Endothelial cell (in vitro differentiated cells): Measurements from ENCODE around the gene MCOLN1. TPM values are rescaled to one million over a fixed set of nuclear protein-coding genes. Genes with fewer than 3 reads are reported as not detected.
A peak's percentile ranks its signal among the peaks of the same experiment; 100 is the strongest.

Source experiments
- DNase-seq: peaks from one replicate; pipeline ENCODE4 v3.0.0; 2021; ENCODE audit warnings: low spot score
- H3K27ac Mint-ChIP-seq: one replicate; pipeline ENCODE4 v1.8.0; 2021; ENCODE audit warnings: mixed read lengths, inconsistent platforms; ENCODE audit not compliant: unreplicated experiment
- H3K27me3 Mint-ChIP-seq: one replicate; pipeline ENCODE4 v1.8.0; 2021; ENCODE audit warnings: mild to moderate bottlenecking, moderate library complexity, mixed read lengths, inconsistent platforms; ENCODE audit not compliant: unreplicated experiment
- H3K36me3 Mint-ChIP-seq: one replicate; pipeline ENCODE4 v1.8.0; 2021; ENCODE audit warnings: mild to moderate bottlenecking, low read depth, mixed read lengths, inconsistent platforms; ENCODE audit not compliant: unreplicated experiment
- H3K4me1 Mint-ChIP-seq: one replicate; pipeline ENCODE4 v1.8.0; 2021; ENCODE audit warnings: mild to moderate bottlenecking, mixed read lengths, inconsistent platforms; ENCODE audit not compliant: unreplicated experiment
- H3K4me3 Mint-ChIP-seq: one replicate; pipeline ENCODE4 v1.8.0; 2021; ENCODE audit warnings: mild to moderate bottlenecking, mixed read lengths, inconsistent platforms; ENCODE audit not compliant: unreplicated experiment
- H3K9me3 Mint-ChIP-seq: one replicate; pipeline ENCODE4 v1.8.0; 2021; ENCODE audit warnings: mixed read lengths, inconsistent platforms; ENCODE audit not compliant: unreplicated experiment
- CTCF ChIP-seq: fragments of 200-600 bp; sonication (generic); IDR thresholded peaks from one replicate; pipeline ENCODE4 v1.5.0; 2021; ENCODE audit warnings: antibody characterized with exemption; ENCODE audit not compliant: unreplicated experiment
- total RNA-seq: library from RNA; stranded (reverse); fragmentation: NEBNext Ultra II Directional; extraction: Animal tissue kit (Norgen Biotek cat#: 25700); gene quantifications from one replicate; pipeline ENCODE4 v1.2.1, GENCODE V29; 2021; ENCODE audit not compliant: unreplicated experiment

MCOLN1 gene
- total RNA-seq, 1 donor from 2014 or later = 24.2 TPM

GRCh38 chr19:7513809-7514642 is 8.4 kb upstream of the MCOLN1 start:
- Mint-ChIP-seq H3K27me3 (peaks cover 7% of the 10 kb centered on the region), H3K9me3 (no peaks in the 10 kb centered on the region), H3K4me3 (peak overlapping the region; percentile 62), H3K27ac (peak overlapping the region; percentile 12), H3K36me3 (peaks cover 14% of the 10 kb centered on the region), H3K4me1 (peaks cover 15% of the 10 kb centered on the region)
- DNase-seq = no peak
- TF ChIP-seq CTCF = no peak

GRCh38 chr19:7515110-7515644 is 7.2 kb upstream of the MCOLN1 start:
- Mint-ChIP-seq H3K27ac (peak overlapping the region; percentile 84), H3K36me3 (peaks cover 18% of the 10 kb centered on the region), H3K4me1 (peaks cover 15% of the 10 kb centered on the region), H3K27me3 (peaks cover 7% of the 10 kb centered on the region), H3K4me3 (peak overlapping the region; percentile 94), H3K9me3 (no peaks in the 10 kb centered on the region)
- no peak for TF ChIP-seq CTCF
- DNase-seq = no peak

GRCh38 chr19:7515645-7516151 is 6.7 kb upstream of the MCOLN1 start, which contains the start of gene ZNF358:
TSS of gene ZNF358 (plus strand) at chr19:7516103. CDS start at chr19:7519243, 3,140 bp downstream.
- Mint-ChIP-seq H3K9me3 (no peaks in the 10 kb centered on the region), H3K4me3 (peak within 1 kb of the TSS; percentile 94), H3K36me3 (peaks cover 18% of the 10 kb centered on the region), H3K4me1 (peaks cover 15% of the 10 kb centered on the region), H3K27ac (peak within 1 kb of the TSS; percentile 84), H3K27me3 (peaks cover 7% of the 10 kb centered on the region)
- DNase-seq = peak; percentile 78
- no peak for TF ChIP-seq CTCF

GRCh38 chr19:7516333-7516732 is 6.1 kb upstream of the MCOLN1 start:
- no peak for TF ChIP-seq CTCF
- Mint-ChIP-seq H3K9me3 (no peaks in the 10 kb centered on the region), H3K36me3 (peaks cover 23% of the 10 kb centered on the region), H3K4me3 (peak overlapping the region; percentile 94), H3K27me3 (peaks cover 9% of the 10 kb centered on the region), H3K27ac (peak overlapping the region; percentile 42), H3K4me1 (peaks cover 15% of the 10 kb centered on the region)
- no peak for DNase-seq

- Mint-ChIP-seq H3K4me3 (peak overlapping the region; percentile 94), H3K4me1 (peaks cover 17% of the 10 kb centered on the region), H3K9me3 (no peaks in the 10 kb centered on the region), H3K27me3 (peaks cover 13% of the 10 kb centered on the region), H3K27ac (peak overlapping the region; percentile 42), H3K36me3 (peaks cover 23% of the 10 kb centered on the region)
- no peak for DNase-seq
- TF ChIP-seq CTCF = no peak
These were observed 5.5 kb upstream of the MCOLN1 start for GRCh38 chr19:7516878-7517277.
